Occipital lobe (tissue), 2 donors: ENCODE data around the gene GRM6. TPM values are rescaled to one million over a fixed set of nuclear protein-coding genes. Genes with fewer than 3 reads are reported as not detected.
A peak's percentile ranks its signal among the peaks of the same experiment; 100 is the strongest.

Experiments
- DNase-seq: peaks from one replicate; lab custom pipeline; 2025; lab: John Stamatoyannopoulos, UW
- total RNA-seq: library from RNA; depleted of rRNA; stranded (reverse); fragments of >200 nt; gene quantifications from one replicate; pipeline ENCODE4 v1.2.3, GENCODE V29; 2014

The GRM6 gene
- total RNA-seq = 0.16 TPM

- DNase-seq = no peak
Measured at GRCh38 chr5:178994580-178995340, at the start of gene GRM6. GRM6 (minus strand) TSS chr5:178995320; CDS start chr5:178994944, 376 bp downstream.

DNA sequence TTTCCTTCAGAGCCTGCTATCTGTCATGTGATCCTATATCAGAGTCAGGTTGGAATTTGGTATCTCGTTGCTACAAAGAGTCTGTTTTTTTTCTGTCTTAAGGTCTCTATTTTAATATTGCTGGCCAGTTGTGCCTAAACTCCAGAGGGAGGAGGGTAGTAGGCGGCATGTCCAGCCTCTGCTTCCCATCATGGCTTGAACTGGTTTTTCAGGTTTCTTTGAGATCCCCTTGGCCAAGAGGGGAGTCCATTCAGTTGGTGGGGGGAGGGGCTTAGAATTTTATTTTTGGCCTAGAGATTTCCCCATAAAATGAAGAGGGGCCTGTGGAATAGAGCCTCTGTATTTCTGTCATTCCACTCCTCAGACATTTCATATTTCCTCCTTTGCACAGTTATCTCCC lies 49.6 kb upstream of the GRM6 start:
- no peak for DNase-seq

DNA sequence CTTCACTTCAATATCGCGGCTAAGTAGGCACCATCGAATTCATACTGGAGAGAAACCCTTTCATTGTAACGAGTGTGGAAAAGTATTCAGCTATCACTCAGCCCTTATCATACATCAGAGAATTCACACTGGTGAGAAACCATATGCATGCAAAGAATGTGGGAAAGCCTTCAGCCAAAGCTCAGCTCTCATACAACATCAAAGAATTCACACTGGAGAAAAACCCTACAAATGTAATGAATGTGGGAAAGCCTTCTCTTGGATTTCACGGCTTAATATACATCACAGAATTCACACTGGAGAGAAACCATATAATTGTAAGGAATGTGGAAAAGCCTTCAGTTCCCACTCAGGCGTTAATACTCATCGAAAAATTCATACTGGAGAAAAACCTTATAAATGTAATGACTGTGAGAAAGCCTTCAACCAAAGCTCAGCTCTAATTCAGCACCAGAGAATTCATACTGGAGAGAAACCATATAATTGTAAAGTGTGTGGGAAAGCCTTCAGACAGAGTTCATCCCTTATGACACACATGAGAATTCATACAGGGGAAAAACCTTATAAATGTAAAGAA lies 38.0 kb upstream of the GRM6 start:
- DNase-seq = no peak

DNA sequence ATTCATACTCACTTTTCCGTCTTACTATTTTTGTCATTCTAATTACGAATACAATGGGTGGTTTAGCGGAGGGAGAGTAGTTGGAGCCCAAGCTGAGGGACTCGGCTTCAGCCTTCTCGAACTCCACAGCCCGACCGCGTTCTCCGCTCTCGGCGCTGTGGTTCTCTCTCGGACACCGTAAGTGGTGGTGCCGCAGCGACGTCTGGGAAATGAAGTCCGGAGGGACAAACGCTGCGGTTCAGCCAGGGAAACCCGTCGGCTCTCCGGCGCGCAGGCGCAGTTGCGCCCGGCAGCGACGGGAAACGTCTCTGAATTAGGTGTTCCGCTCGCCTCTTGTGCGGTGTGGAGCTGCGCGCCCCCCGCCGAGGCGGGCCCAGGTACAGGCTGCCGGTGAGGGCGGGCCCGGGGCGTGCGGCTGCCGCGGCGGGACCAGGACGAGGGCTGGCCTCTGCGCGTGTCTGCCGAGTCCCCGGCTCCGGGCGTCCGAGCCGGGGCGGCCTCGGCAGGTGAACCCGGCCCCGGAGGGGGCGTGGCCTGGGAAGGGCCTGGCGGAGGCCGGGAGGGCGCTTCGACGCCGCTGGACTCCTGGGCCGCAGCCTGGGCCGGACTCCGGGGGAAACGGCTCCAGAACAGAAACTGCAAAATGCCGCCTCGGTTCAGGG lies 28.5 kb upstream of the GRM6 start, which contains the start of gene ZNF879:
TSS of gene ZNF879 (plus strand) at position 277 of the 662 bp plus-strand sequence. CDS start 1,201 bp downstream, outside the sequence.
- DNase-seq = peak; percentile 92

DNA sequence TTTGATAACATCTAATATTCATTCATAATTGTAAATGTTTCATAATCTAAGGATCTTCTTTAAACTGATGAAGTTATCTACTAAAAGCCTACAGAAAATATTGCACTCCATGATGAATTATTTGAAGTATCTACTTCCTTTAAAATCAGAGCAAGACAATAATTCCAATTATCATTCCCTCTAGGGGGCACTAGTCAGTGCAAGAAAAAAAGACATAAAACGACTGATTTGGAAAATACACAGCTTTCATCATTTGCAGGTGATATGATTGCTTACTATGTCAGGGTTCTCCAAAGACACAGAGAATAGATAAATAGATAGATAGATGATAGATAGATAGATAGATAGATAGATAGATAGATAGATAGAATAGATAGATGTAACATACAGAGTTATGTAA lies 13.5 kb upstream of the GRM6 start:
- DNase-seq = no peak

DNA sequence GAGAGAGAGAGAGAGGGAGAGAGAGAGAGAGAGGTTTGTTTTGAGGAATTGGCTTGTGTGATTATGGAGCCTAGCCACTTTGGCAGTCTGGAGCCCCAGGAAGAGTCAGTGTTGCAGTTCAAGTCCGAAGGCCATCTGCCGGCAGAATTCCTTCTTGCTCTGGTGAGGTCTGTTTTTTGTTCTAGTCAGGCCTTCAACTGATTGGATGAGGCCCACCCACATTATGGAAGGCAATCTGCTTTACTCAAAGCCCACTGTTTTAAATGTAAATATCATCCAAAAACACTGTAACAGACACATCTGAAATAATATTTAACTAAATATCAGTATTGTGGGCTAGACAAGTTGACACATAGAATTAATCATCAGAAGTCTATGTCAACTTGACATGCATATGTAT lies 11.4 kb upstream of the GRM6 start:
- no peak for DNase-seq

DNA sequence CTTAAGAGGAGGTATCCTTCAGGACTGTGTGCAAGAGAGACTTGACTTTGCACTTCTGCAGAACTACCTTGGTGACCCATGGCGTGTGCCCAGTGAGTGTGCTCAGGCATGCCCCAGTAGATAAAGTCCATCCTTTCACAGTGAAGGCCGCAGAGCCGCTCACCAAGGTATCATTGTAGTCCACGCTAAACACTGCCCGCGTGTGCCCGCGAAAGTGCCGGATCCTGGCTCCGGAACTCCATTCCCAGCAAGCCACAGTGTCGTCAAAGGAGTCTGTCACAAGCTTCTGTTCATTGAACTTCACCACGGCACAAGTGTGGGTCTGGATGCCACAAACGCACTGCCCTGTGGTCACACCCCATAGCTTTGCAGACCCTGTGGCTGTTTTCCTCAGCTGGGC lies 3.3 kb upstream of the GRM6 start:
- no peak for DNase-seq

GRCh38 chr5:178997191-178997590 lies 2.1 kb upstream of the GRM6 start:
- no peak for DNase-seq

DNA sequence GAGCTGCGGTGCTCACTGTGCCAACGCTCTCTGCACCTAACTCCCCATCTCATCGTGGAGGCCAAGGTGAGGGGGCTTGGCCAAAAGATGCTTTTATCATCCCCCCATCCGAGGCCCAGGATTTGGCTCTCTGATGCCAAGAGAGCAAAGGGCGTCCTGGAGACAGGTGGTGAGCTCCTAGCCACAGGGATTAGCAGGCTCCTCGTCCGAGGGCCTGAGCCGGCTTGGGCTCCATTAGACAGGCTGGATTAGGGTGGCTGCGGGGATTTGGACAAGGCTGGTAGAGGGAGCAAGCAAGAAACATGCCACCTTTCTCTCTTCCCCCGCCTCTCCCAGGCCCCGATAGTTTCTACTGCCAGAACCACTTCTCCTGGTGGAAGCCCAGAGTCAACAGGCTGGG lies 1.0 kb upstream of the GRM6 start:
- DNase-seq = no peak

DNA sequence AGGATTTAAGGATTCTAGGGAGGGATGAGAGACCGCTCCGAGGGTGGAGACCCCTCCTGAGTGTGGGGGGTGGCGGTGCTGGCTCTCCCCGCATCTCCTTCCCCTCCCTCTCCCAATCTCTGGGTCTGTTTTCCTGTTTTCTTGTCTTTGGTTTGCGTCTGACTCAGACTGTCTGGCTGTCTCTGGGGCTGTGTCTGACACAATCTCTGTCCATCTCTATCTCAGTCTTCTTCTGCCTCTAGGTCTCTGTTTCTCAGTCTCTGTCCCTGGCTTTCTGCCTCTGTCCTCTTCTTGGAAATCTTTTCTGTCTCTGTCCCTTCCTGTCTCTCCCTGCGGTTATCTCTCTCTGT lies 196 bp upstream of the GRM6 start:
- no peak for DNase-seq

- no peak for DNase-seq
Measured at GRCh38 chr5:178993955-178994579, 1.1 kb downstream of the GRM6 start.

GRCh38 chr5:178993236-178993765 lies 1.8 kb downstream of the GRM6 start:
- no peak for DNase-seq

- no peak for DNase-seq
Measured at GRCh38 chr5:178992291-178992895, 2.7 kb downstream of the GRM6 start.

- DNase-seq = no peak
Measured at GRCh38 chr5:178991190-178992145, 3.7 kb downstream of the GRM6 start.

DNA sequence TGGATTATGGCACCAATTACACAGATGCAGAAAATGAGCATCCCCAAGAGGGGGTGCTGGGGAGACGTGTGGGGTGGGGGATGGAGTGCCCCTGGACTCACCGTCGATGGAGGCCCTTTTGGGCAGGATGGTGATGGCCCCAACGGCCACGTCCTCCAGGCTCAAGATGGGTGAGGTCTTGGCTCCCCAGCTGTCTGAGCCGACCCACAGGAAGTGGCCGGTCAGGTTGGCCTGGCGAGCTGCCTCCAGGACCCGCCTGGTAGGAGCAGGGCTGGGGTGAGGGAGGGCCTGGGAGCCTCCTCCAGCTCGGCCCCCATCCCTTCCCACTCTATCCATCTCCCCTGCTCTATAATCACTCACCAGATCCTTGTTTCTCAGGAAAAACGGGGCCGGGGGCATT lies 4.6 kb downstream of the GRM6 start:
- no peak for DNase-seq

DNA sequence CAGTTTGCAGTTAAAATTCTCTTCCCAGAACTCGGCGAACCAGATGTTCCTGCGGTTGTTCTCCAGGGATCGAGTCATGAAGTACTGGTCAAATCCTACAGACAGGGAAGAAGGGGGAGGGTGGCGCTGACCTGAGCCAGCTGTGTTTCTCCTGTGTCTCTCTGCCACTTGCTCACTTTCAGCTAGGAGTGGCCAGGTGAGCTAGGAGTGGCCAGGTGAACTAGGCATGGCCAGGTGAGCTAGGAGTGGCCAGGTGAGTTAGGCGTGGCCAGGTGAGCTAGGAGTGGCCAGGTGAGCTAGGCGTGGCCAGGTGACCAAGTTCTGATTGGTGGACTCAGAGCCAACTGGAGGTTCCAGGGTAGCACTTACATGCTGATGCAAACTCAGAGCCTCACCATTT lies 5.8 kb downstream of the GRM6 start:
- DNase-seq = no peak

DNA sequence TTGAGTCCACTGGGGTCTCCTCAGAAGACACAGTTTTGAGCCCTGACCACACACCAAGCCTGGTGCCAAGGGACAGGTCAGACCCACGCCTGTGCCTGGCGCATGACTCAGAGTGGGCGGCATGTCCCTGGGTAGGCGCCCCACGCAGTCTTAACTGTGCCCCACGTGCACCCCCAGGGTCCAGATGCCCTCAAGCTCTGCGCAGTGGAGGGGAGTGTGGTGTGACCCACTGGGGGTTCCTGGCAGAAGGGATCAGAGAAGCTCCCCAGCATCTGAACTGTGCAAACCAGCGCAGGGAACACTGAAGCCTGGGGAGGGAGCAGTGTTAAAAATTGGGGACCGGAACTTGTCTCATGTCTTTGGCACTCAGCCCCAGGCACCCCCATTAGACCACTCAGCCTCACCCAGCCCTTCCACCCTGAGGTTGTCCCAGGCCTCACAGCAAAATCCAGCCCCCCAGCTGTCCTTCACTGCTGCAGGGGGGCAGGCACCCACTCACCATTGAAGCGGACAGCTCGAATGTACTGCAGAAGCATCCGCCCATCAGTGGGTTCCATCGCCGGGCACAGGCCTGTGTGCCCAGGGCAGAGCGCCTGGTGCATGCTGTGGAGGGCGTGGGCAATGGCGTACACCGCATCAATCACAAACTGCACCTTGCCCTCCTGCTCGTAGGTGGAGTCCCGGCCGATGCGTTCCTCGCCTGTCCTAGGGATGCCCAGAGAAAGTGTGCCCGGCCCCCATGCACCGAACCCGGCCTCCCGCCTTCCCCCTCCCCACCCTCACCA lies 6.5 kb downstream of the GRM6 start:
- DNase-seq = no peak

DNA sequence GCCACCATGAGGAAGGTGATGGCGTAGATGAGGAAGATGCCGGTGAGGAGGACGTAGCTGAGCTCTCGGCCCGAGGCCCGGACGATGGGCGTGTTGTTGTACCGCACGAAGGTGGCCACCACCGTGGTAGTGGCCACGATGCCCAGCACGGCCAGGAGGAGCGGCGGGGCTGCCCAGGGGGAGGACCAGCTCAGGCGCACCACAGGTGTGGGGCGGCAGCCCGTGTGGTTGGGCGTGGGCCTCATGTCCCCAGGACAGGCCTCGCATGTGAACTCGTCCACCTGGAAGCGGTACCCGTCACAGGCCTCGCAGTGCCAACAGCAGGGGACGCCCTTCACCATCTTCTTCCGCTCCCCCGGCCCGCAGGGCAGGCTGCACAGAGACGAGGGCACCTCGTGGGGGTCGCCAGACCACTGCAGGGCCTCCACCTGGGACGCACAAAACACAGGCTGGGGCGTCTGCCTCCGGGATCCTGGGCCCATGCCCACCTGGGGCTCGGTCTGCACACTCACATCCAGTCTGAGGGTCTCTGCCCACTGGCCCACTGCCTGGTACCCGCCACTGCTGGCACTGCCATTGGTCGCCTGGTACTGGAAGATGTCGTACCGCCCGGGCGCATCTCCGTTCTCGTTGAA lies 8.7 kb downstream of the GRM6 start:
- DNase-seq = no peak
